PC-3 (cell line): ENCODE data around the gene SLC44A3. TPM values are rescaled to one million over a fixed set of nuclear protein-coding genes. Genes with fewer than 3 reads are reported as not detected.
A peak's percentile ranks its signal among the peaks of the same experiment; 100 is the strongest.
"Not testable (repeated sequence)": the region's sequence is repeated elsewhere in the genome, so short reads cannot be mapped to it uniquely, and the experiment has no call there.

Experiments
- ATAC-seq: fragments of 200-7000 bp; cut with Tn5 transposase; 2 replicates; pipeline ENCODE4 v1.9.1; 2020; ENCODE audit warnings: mild to moderate bottlenecking, moderate library complexity
- BruUV-seq: library from RNA; stranded (reverse); fragments of 400-500 nt; replicated peaks from 2 replicates; lab custom pipeline; 2021; lab: Mats Ljungman, UMichigan
- CTCF ChIA-PET: fragments of 300-600 bp; sonication (Branson Sonifier 250); formaldehyde crosslinking; loops from one replicate; lab custom pipeline; 2022; ENCODE audit warnings: antibody characterized with exemption; lab: Charles Lee
- POLR2A ChIA-PET: fragments of 300-600 bp; sonication (Branson Sonifier 250); formaldehyde crosslinking; loops from one replicate; lab custom pipeline; 2022; ENCODE audit warnings: antibody characterized with exemption; ENCODE audit not compliant: unreplicated experiment; lab: Charles Lee
- DNase-seq: peaks from one replicate; pipeline ENCODE4 v3.0.0-alpha.2; 2015
- H2AFZ ChIP-seq: fragments of 300-600 bp; sonication (generic); 2 replicates; pipeline ENCODE4 v1.6.0; 2016; ENCODE audit warnings: antibody characterized with exemption, low read length
- H3F3A ChIP-seq: fragments of 300-600 bp; sonication (generic); one replicate; pipeline ENCODE4 v1.6.0; 2017; ENCODE audit warnings: antibody characterized with exemption, low read length, control low read depth, mild to moderate bottlenecking; ENCODE audit not compliant: unreplicated experiment
- H3K27ac ChIP-seq: fragments of 300-600 bp; sonication (generic); 2 replicates; pipeline ENCODE4 v1.5.1; 2016; ENCODE audit warnings: mild to moderate bottlenecking, low read length
- H3K27me3 ChIP-seq: fragments of 300-600 bp; sonication (generic); 2 replicates; pipeline ENCODE4 v1.6.1; 2016; ENCODE audit warnings: low read length, mixed read lengths
- H3K36me3 ChIP-seq: fragments of 300-600 bp; sonication (generic); 2 replicates; pipeline ENCODE4 v1.6.1; 2016; ENCODE audit warnings: low read depth, mixed run types, low read length, mixed read lengths
- H3K4me1 ChIP-seq: fragments of 300-600 bp; sonication (generic); 2 replicates; pipeline ENCODE4 v1.5.1; 2016; ENCODE audit warnings: low read length; ENCODE audit not compliant: insufficient read depth
- H3K4me2 ChIP-seq: fragments of 300-600 bp; sonication (generic); 2 replicates; pipeline ENCODE4 v1.6.0; 2016; ENCODE audit warnings: low read length
- H3K4me3 ChIP-seq: fragments of 300-600 bp; sonication (generic); 2 replicates; pipeline ENCODE4 v1.5.1; 2016; ENCODE audit warnings: mild to moderate bottlenecking, low read length, mixed read lengths
- H3K79me2 ChIP-seq: fragments of 300-600 bp; sonication (generic); 2 replicates; pipeline ENCODE4 v1.6.1; 2017; ENCODE audit warnings: low read length, mixed read lengths
- H3K9ac ChIP-seq: fragments of 300-600 bp; sonication (generic); 2 replicates; pipeline ENCODE4 v1.6.0; 2016; ENCODE audit warnings: mild to moderate bottlenecking, low read length
- H3K9me2 ChIP-seq: fragments of 300-600 bp; sonication (generic); replicated peaks from 2 replicates; pipeline ENCODE4 v1.6.1; 2016; ENCODE audit warnings: mixed run types, low read length, mixed read lengths
- H3K9me3 ChIP-seq: fragments of 300-600 bp; sonication (generic); 2 replicates; pipeline ENCODE4 v1.6.1; 2016; ENCODE audit warnings: low read length, mixed read lengths
- H4K20me1 ChIP-seq: fragments of 300-600 bp; sonication (generic); 2 replicates; pipeline ENCODE4 v1.6.1; 2016; ENCODE audit warnings: low read length, mixed read lengths
- CTCF ChIP-seq: fragments of 300-600 bp; sonication (generic); conservative IDR thresholded peaks from 2 replicates; pipeline ENCODE4 v1.5.1; 2017; ENCODE audit warnings: antibody characterized with exemption, low read depth, mild to moderate bottlenecking, low read length
- EZH2 ChIP-seq: fragments of 300-600 bp; sonication (generic); IDR thresholded peaks from one replicate; pipeline ENCODE4 v1.6.1; 2017; ENCODE audit warnings: antibody characterized with exemption, mild to moderate bottlenecking, low read length; ENCODE audit not compliant: unreplicated experiment
- EZH2phosphoT487 ChIP-seq: fragments of 300-600 bp; sonication (generic); IDR thresholded peaks from 2 replicates; pipeline ENCODE4 v1.6.1; 2018; ENCODE audit warnings: mild to moderate bottlenecking, antibody characterized with exemption, low read length, borderline replicate concordance
- intact Hi-C: fragments of 100-400 bp; cut with micrococcal nuclease; formaldehyde crosslinking; loops from 2 replicates; pipeline ENCODE4 v1.9.0; 2023
- total RNA-seq: library from RNA; depleted of rRNA; stranded (reverse); fragments of >200 nt; gene quantifications from 2 replicates; pipeline ENCODE4 v1.2.3, GENCODE V29; 2014; rRNA removed

SLC44A3 gene
- total RNA-seq, 1 experiment from 2014 or later: 9.2 TPM

GRCh38 chr1:94940738-94941137 lies 120.6 kb downstream of the SLC44A3 start:
- Histone ChIP-seq H3K79me2 (no peaks in the 10 kb centered on the region), H3K36me3 (no peaks in the 10 kb centered on the region), H3K4me2 (no peak overlapping the region), H3K9me2 (no peaks in the 10 kb centered on the region), H3K4me1 (peaks cover 10% of the 10 kb centered on the region), H4K20me1 (no peaks in the 10 kb centered on the region), H3K9ac (no peak overlapping the region), H3K9me3 (no peaks in the 10 kb centered on the region), H3K27me3 (no peaks in the 10 kb centered on the region), H3K4me3 (no peak overlapping the region), H2AFZ (no peak overlapping the region), H3F3A (no peaks in the 10 kb centered on the region), H3K27ac (no peak overlapping the region)
- ATAC-seq (no peak), DNase-seq (no peak)
- CTCF ChIA-PET: no interaction called here
- intact Hi-C loops: no loop called here
- TF ChIP-seq EZH2 (no peak), EZH2phosphoT487 (no peak), CTCF (no peak)
- BruUV-seq: no TSS peak
- POLR2A ChIA-PET: no interaction called here

DNA sequence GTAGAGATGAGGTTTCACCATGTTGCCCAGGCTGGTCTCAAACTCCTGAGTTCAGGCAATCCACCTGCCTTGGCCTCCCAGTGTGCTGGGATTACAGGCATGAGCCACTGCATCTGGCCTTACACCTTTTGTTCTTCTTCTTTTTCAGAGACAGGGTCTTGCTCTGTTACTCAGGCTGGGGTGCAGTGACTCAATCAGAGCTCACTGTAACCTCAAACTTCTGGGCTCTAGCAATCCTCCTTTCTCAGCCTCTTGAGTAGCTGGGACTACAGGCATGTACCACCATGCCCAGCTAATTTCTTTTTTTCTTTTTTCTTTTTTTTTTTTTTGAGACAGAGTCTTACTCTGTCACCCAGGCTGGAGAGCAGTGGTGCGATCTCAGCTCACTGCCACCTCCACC lies 121.3 kb downstream of the SLC44A3 start:
- H4K20me1 ChIP-seq, POLR2A ChIA-PET, DNase-seq, H3K9me3 ChIP-seq, intact Hi-C loops, H3K4me1 ChIP-seq, H3K9me2 ChIP-seq, H3K36me3 ChIP-seq, H3K9ac ChIP-seq, H3F3A ChIP-seq, ATAC-seq, H3K79me2 ChIP-seq, H3K4me3 ChIP-seq, CTCF ChIA-PET, H3K4me2 ChIP-seq, H2AFZ ChIP-seq, H3K27me3 ChIP-seq, BruUV-seq: not testable (repeated sequence)
- H3K27ac ChIP-seq: 0 out of 2 replicates have a peak overlapping the region, but pooled peaks have one; percentile 37

DNA sequence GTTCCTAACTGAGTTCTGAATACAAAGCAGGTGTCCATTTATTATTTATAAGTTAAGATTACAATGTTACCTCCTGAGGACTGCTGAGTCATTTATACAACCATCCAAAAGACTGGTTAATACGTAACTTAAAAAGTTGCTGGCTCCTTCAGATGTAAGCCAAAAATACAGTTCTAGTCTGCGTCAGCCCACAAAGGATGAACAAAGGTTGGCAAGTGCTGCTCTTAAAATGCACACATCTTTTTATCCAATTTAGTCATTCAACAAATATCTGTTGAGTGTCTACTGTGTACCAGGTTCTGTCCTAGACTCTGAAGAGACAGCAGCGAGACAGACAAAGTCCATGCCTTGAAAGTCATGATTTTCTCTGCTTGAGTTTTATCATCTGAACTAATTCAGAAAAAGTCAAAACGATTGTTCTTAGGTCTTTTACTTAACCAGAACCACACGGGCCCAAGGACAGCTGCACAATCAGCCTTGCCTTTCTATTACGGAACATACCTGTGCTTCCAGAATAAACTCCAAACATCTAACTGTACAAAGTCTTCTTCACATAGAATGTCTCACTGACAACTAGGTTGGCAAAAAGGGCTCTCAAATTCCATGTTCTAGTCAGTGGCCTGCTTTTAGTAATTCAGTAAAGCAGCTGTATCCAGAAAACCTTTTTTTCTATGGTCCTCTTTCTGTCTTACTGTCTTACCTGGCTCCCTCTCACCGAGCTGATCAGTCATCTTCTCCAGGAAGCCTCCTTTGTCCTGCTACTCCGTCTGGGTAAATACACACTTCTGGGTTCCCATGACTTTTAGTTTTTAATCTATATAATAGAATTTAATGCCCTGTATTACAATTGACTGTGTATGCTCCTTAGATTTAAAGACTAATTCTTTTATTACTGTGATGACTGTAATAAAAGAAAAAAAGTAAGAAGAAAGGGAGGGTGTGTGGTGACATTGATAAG lies 122.3 kb downstream of the SLC44A3 start:
- no peaks in the 10 kb centered on the region for H3K36me3 ChIP-seq
- TF ChIP-seq EZH2 (no peak), CTCF (no peak), EZH2phosphoT487 (no peak)
- H3K79me2 ChIP-seq: no peaks in the 10 kb centered on the region
- H3K9me3 ChIP-seq: no peaks in the 10 kb centered on the region
- H4K20me1 ChIP-seq: no peaks in the 10 kb centered on the region
- peaks cover 10% of the 10 kb centered on the region for H3K4me1 ChIP-seq
- CTCF ChIA-PET: no interaction called here
- H3K9me2 ChIP-seq: no peaks in the 10 kb centered on the region
- no peak overlapping the region for H3K9ac ChIP-seq
- no peak overlapping the region for H3K4me3 ChIP-seq
- BruUV-seq: no TSS peak
- H3F3A ChIP-seq: no peaks in the 10 kb centered on the region
- H3K27me3 ChIP-seq: no peaks in the 10 kb centered on the region
- peak; percentile 82 for ATAC-seq
- no peak overlapping the region for H2AFZ ChIP-seq
- 0 out of 2 replicates have a peak overlapping the region, but pooled peaks have one; percentile 1 for H3K4me2 ChIP-seq
- intact Hi-C loops: no loop called here
- H3K27ac ChIP-seq: peak overlapping the region; percentile 37
- DNase-seq: peak; percentile 77
- POLR2A ChIA-PET: no interaction called here

Other genes with a start within 250 kb of the SLC44A3 start
- 231 and 323 TPM in 2 replicates for gene CNN3, start 106.8 kb downstream of the SLC44A3 start, total RNA-seq